Activated CD4-positive, CD25-positive, alpha-beta regulatory T cell (primary cell): Measurements from ENCODE around the gene PTOV1.

Experiments used
- DNase-seq, 4 experiments: peaks; one replicate each; lab custom pipeline; 2025; lab: John Stamatoyannopoulos, UW

The PTOV1 gene

GRCh38 chr19:49850487-49851342, at the start of gene PTOV1:
TSS of gene PTOV1 (plus strand) at chr19:49851159.
- DNase-seq, result peak; percentile 72 to 76 (median 75)

- DNase-seq, result no peak
Observed at GRCh38 chr19:49801401-49801888, 49.5 kb upstream of the PTOV1 start.

GRCh38 chr19:49801966-49802661, 48.8 kb upstream of the PTOV1 start:
- no peak for DNase-seq

GRCh38 chr19:49802836-49803528, 48.0 kb upstream of the PTOV1 start:
- DNase-seq, result no peak

- DNase-seq, result no peak
Observed at GRCh38 chr19:49803529-49803856, 47.5 kb upstream of the PTOV1 start.

GRCh38 chr19:49805822-49806619, 44.9 kb upstream of the PTOV1 start:
- no peak for DNase-seq

GRCh38 chr19:49806620-49806959, 44.4 kb upstream of the PTOV1 start:
- no peak for DNase-seq

GRCh38 chr19:49807058-49807903, 43.7 kb upstream of the PTOV1 start:
- no peak for DNase-seq

- no peak for DNase-seq
Observed at GRCh38 chr19:49807904-49808675, 42.9 kb upstream of the PTOV1 start.

GRCh38 chr19:49808711-49809159, 42.2 kb upstream of the PTOV1 start:
- DNase-seq, result peak; percentile 71 to 77 (median 75)

- DNase-seq, result peak in 3 of 4 experiments; percentile 26 to 45 (median 34)
Observed at GRCh38 chr19:49809160-49809940, 41.6 kb upstream of the PTOV1 start.

GRCh38 chr19:49809941-49810389, 41.0 kb upstream of the PTOV1 start:
- DNase-seq, result no peak

GRCh38 chr19:49811328-49811727, 39.6 kb upstream of the PTOV1 start:
- DNase-seq, result no peak

- DNase-seq, result no peak
Observed at GRCh38 chr19:49812452-49812996, 38.4 kb upstream of the PTOV1 start.

- peak; percentile 64 to 78 (median 76) for DNase-seq
Observed at GRCh38 chr19:49812997-49813861, 37.7 kb upstream of the PTOV1 start, which contains the start of gene FUZ. TSS of gene FUZ (minus strand) at chr19:49813292. CDS start at chr19:49813106, 186 bp downstream.

GRCh38 chr19:49814010-49814409, 36.9 kb upstream of the PTOV1 start:
- no peak for DNase-seq

GRCh38 chr19:49816590-49816989, 34.4 kb upstream of the PTOV1 start:
- no peak for DNase-seq
